Endothelial cell of umbilical vein (primary cell): ENCODE results near the gene PTTG1IP. TPM values are rescaled to one million over a fixed set of nuclear protein-coding genes. Genes with fewer than 3 reads are reported as not detected.

Experiments
- BruUV-seq: library from RNA; stranded (reverse); fragments of 400-500 nt; replicated peaks from 2 replicates; lab custom pipeline; 2021; lab: Mats Ljungman, UMichigan
- CTCF ChIA-PET: fragments of 300-600, 350-600 bp; sonication (Branson Sonifier 250); formaldehyde crosslinking; loops from one replicate; lab custom pipeline; 2021; ENCODE audit warnings: antibody characterized with exemption, inconsistent platforms; lab: Charles Lee
- POLR2A ChIA-PET: fragments of 300-600, 350-600 bp; sonication (Branson Sonifier 250); formaldehyde crosslinking; loops from one replicate; lab custom pipeline; 2021; ENCODE audit warnings: antibody characterized with exemption, inconsistent platforms; lab: Charles Lee
- DNase-seq: peaks from one replicate; pipeline ENCODE4 v3.0.0-alpha.2; 2011; ENCODE audit warnings: low read depth, low spot score
- FAIRE-seq: peaks from 2 replicates; lab custom pipeline; 2011; peaks lifted over from hg19 to GRCh38; lab: Jason Lieb, UNC
- H2AFZ ChIP-seq: 2 replicates; pipeline ENCODE4 v1.6.0; 2012; ENCODE audit warnings: low read depth, low read length, control low read depth, inconsistent platforms
- H3K27ac ChIP-seq: 2 replicates; pipeline ENCODE4 v1.5.1; 2011; ENCODE audit warnings: low read depth, mild to moderate bottlenecking, control low read depth, low read length, moderate library complexity; ENCODE audit not compliant: insufficient read depth
- H3K27me3 ChIP-seq, 2 experiments: 2 replicates each; pipeline versions ENCODE4 v1.6.0 to v1.6.1; 2011; ENCODE audit warnings: low read length in 2 of 2, mixed read lengths in 1 of 2; ENCODE audit not compliant: control insufficient read depth in 2 of 2, insufficient read depth in 2 of 2
- H3K36me3 ChIP-seq, 2 experiments: 2 replicates in 1 of 2; 3 replicates in 1 of 2; pipeline ENCODE4 v1.5.1; 2011; ENCODE audit warnings: low read length in 2 of 2, mild to moderate bottlenecking in 1 of 2, moderate library complexity in 1 of 2; ENCODE audit not compliant: control insufficient read depth in 2 of 2, insufficient read depth in 2 of 2; ENCODE audit errors: extremely low read depth in 1 of 2
- H3K4me1 ChIP-seq: 3 replicates; pipeline ENCODE4 v1.5.1; 2011; ENCODE audit warnings: mild to moderate bottlenecking, low read length; ENCODE audit not compliant: control insufficient read depth, insufficient read depth; ENCODE audit errors: extremely low read depth
- H3K4me2 ChIP-seq: 2 replicates; pipeline ENCODE4 v1.6.1; 2011; ENCODE audit warnings: low read length, control low read depth, mixed read lengths; ENCODE audit not compliant: insufficient read depth
- H3K4me3 ChIP-seq, 3 experiments: fragments of 200-600 bp in 1 of 3; sonication (generic), shearing (Covaris generic) in 1 of 3; replicated peaks in 1 of 3; 2 replicates each; pipeline ENCODE4 v1.5.1; 2011 to 2016; ENCODE audit warnings: control low read depth in 3 of 3, low read length in 3 of 3, mild to moderate bottlenecking in 2 of 3, inconsistent platforms in 1 of 3, low read depth in 1 of 3, moderate library complexity in 1 of 3; ENCODE audit not compliant: insufficient read depth in 1 of 3
- H3K79me2 ChIP-seq: 2 replicates; pipeline ENCODE4 v1.6.0; 2012; ENCODE audit warnings: low read length, inconsistent platforms; ENCODE audit not compliant: control insufficient read depth, insufficient read depth
- H3K9ac ChIP-seq: replicated peaks from 2 replicates; pipeline ENCODE3; 2011; ENCODE audit warnings: low read length, control low read depth; ENCODE audit not compliant: insufficient read depth; ENCODE audit errors: extremely low read depth
- H3K9me1 ChIP-seq: replicated peaks from 3 replicates; pipeline ENCODE4 v1.6.0; 2011; ENCODE audit warnings: mild to moderate bottlenecking, low read length; ENCODE audit not compliant: control insufficient read depth, insufficient read depth; ENCODE audit errors: extremely low read depth
- H3K9me3 ChIP-seq: replicated peaks from 2 replicates; pipeline ENCODE4 v1.5.1; 2012; ENCODE audit warnings: low read length, inconsistent platforms; ENCODE audit not compliant: control insufficient read depth, insufficient read depth
- H4K20me1 ChIP-seq: replicated peaks from 2 replicates; pipeline ENCODE3; 2011; ENCODE audit warnings: mild to moderate bottlenecking, low read length; ENCODE audit not compliant: control insufficient read depth, insufficient read depth; ENCODE audit errors: extremely low read depth
- CTCF ChIP-seq, 2 donors: IDR thresholded peaks; 1 replicate in 1 of 2; 2 replicates in 1 of 2; pipeline ENCODE4 v1.5.1; 2011; ENCODE audit warnings: low read length in 2 of 2, mild to moderate bottlenecking in 2 of 2, moderate library complexity in 2 of 2, control low read depth in 1 of 2, inconsistent platforms in 1 of 2, low read depth in 1 of 2; ENCODE audit not compliant: insufficient read depth in 1 of 2; ENCODE audit errors: extremely low read depth in 1 of 2
- EZH2 ChIP-seq: IDR thresholded peaks from 2 replicates; pipeline ENCODE4 v1.6.1; 2012; ENCODE audit warnings: borderline replicate concordance, low read depth, mild to moderate bottlenecking, moderate library complexity, low read length, inconsistent platforms; ENCODE audit not compliant: severe bottlenecking
- FOS ChIP-seq: IDR thresholded peaks from 2 replicates; pipeline ENCODE4 v1.6.1; 2011; ENCODE audit warnings: mild to moderate bottlenecking, low read length, moderate library complexity, borderline replicate concordance; ENCODE audit not compliant: insufficient read depth
- GATA2 ChIP-seq: IDR thresholded peaks from 2 replicates; pipeline ENCODE4 v1.7.0; 2011; ENCODE audit warnings: low read depth, mild to moderate bottlenecking, moderate library complexity, mixed read lengths, low read length; ENCODE audit not compliant: insufficient read length, insufficient read depth
- JUN ChIP-seq: IDR thresholded peaks from 2 replicates; pipeline ENCODE4 v1.6.1; 2011; ENCODE audit warnings: borderline replicate concordance, low read depth; ENCODE audit not compliant: insufficient read length, insufficient read depth
- MAX ChIP-seq: IDR thresholded peaks from 2 replicates; pipeline ENCODE4 v1.6.1; 2011; ENCODE audit not compliant: insufficient read depth, insufficient read length
- MYC ChIP-seq: IDR thresholded peaks from one replicate; pipeline ENCODE4 v1.6.1; 2011; ENCODE audit warnings: mild to moderate bottlenecking, low read depth, low read length
- POLR2A ChIP-seq: IDR thresholded peaks from 2 replicates; pipeline ENCODE4 v1.6.1; 2012; ENCODE audit warnings: low read depth, mild to moderate bottlenecking, control low read depth, low read length
- POLR2AphosphoS5 ChIP-seq: IDR thresholded peaks from 2 replicates; pipeline ENCODE4 v1.6.1; 2012; ENCODE audit warnings: low read depth, mild to moderate bottlenecking, control low read depth, low read length, moderate library complexity; ENCODE audit not compliant: insufficient read depth
- dilution Hi-C: fragments of 300-500 bp; cut with MboI; formaldehyde crosslinking; loops from one replicate; pipeline ENCODE4 v1.15.0; 2019; ENCODE audit warnings: low sequenced_read_pairs; ENCODE audit not compliant: extremely low pct_ligation_motif_present
- intact Hi-C: fragments of 100-400 bp; cut with micrococcal nuclease; formaldehyde crosslinking; loops from one replicate; pipeline ENCODE4 v1.10.0; 2022
- polyA plus RNA-seq, 4 experiments: library from polyadenylated mRNA; depleted of rRNA in 3 of 4; stranded (reverse) in 3 of 4; unstranded in 1 of 4; fragments of >200 nt; gene quantifications; 2 replicates each; pipeline versions ENCODE4 v1.2.1 to v1.2.3, GENCODE V29; 2011 to 2012; ENCODE audit warnings: missing spikeins in 1 of 4
- total RNA-seq: library from RNA; stranded (reverse); gene quantifications from 2 replicates; pipeline ENCODE4 v1.2.3, GENCODE V29; 2021

The PTTG1IP gene
- total and polyA plus RNA-seq, 2 donors (not counting 3 experiments of a cell fraction or from before 2014, with no cell fraction given), result 342 to 415 TPM

GRCh38 chr21:44816761-44817505 lies 56.6 kb downstream of the PTTG1IP start:
- peaks cover 0 to 7% of the 10 kb centered on the region in 2 experiments for H3K36me3 ChIP-seq
- TF ChIP-seq POLR2AphosphoS5 (no peak), FOS (no peak), GATA2 (no peak), MYC (no peak), POLR2A (no peak), CTCF (IDR thresholded peaks at IDR 0.05; ENCODE audit: extremely low read depth in 1 of 2, insufficient read depth in 1 of 2, low read depth in 1 of 2, low read length in 2 of 2) (no peak), JUN (no peak), EZH2 (no peak), MAX (no peak)
- no peak for FAIRE-seq
- no TSS peak for BruUV-seq
- DNase-seq, result no peak
- POLR2A ChIA-PET, result interaction anchor here (0.5 to 1.0 kb wide), 4 partner anchors 11 to 241 kb away, joined by 3 to 5 read pairs (median 4); partner anchors contain the start of gene UBE2G2
- no peak overlapping the region for H2AFZ ChIP-seq
- peak overlapping the region; percentile 33 for H3K4me2 ChIP-seq
- H3K27me3 ChIP-seq, result no peaks in the 10 kb centered on the region
- intact Hi-C loops (loop anchor here (1.0 kb wide), 2 partner anchors 15 to 57 kb away; no protein-coding TSS in a partner anchor), dilution Hi-C loops (no loop called here)
- H3K9me3 ChIP-seq, result no peaks in the 10 kb centered on the region
- peaks cover 53% of the 10 kb centered on the region for H3K79me2 ChIP-seq
- H3K4me1 ChIP-seq, result peaks cover 4% of the 10 kb centered on the region
- no peaks in the 10 kb centered on the region for H3K9me1 ChIP-seq
- peak overlapping the region; percentile 67 to 81 (median 71) for H3K4me3 ChIP-seq
- no peak overlapping the region for H3K27ac ChIP-seq
- CTCF ChIA-PET, result interaction anchor here (0.9 to 1.6 kb wide), 5 partner anchors 16 to 311 kb away, joined by 3 to 6 read pairs (median 3); partner anchors contain the start of gene UBE2G2
- H3K9ac ChIP-seq, result peak overlapping the region; percentile 13
- H4K20me1 ChIP-seq, result no peaks in the 10 kb centered on the region
